ENCODE measurements around the gene PGBD5.

- no peak for TF ChIP-seq POLR2A (IDR thresholded peaks at IDR 0.05)
- TF ChIP-seq CTCF (IDR thresholded peaks at IDR 0.05): no peak
Observed at GRCh38 chr1:230281556-230281955, 144.6 kb downstream of the PGBD5 start.
